GM19452 (cell line): Measurements from ENCODE around the gene STAT4.

ENCODE experiments used
- ATAC-seq: cut with Tn5 transposase; IDR thresholded peaks from one replicate; pipeline ENCODE4 v1.9.1; 2021; ENCODE audit not compliant: unreplicated experiment

STAT4 gene

GRCh38 chr2:191176801-191177438 is 26.1 kb upstream of the STAT4 start:
- ATAC-seq, result no peak

GRCh38 chr2:191176305-191176704 is 25.5 kb upstream of the STAT4 start:
- ATAC-seq, result no peak

GRCh38 chr2:191174442-191174841 is 23.6 kb upstream of the STAT4 start:
- ATAC-seq, result no peak

- no peak for ATAC-seq
These were observed 22.4 kb upstream of the STAT4 start for GRCh38 chr2:191173206-191173605.

- ATAC-seq, result no peak
These were observed 21.0 kb upstream of the STAT4 start for GRCh38 chr2:191171708-191172355.

GRCh38 chr2:191171286-191171685 is 20.5 kb upstream of the STAT4 start:
- no peak for ATAC-seq

- ATAC-seq, result no peak
These were observed 20.0 kb upstream of the STAT4 start for GRCh38 chr2:191170773-191171172.

- no peak for ATAC-seq
These were observed 19.5 kb upstream of the STAT4 start for GRCh38 chr2:191170301-191170636.

GRCh38 chr2:191169456-191170300 is 18.9 kb upstream of the STAT4 start:
- no peak for ATAC-seq

- no peak for ATAC-seq
These were observed 17.0 kb upstream of the STAT4 start for GRCh38 chr2:191167766-191168165.

GRCh38 chr2:191166756-191167445 is 16.1 kb upstream of the STAT4 start:
- ATAC-seq, result no peak

- no peak for ATAC-seq
These were observed 15.4 kb upstream of the STAT4 start for GRCh38 chr2:191166111-191166755.

- ATAC-seq, result peak; percentile 79
These were observed 14.4 kb upstream of the STAT4 start for GRCh38 chr2:191165176-191165643.

- ATAC-seq, result no peak
These were observed 8.0 kb upstream of the STAT4 start for GRCh38 chr2:191158747-191159146.

- ATAC-seq, result no peak
These were observed 7.4 kb upstream of the STAT4 start for GRCh38 chr2:191158193-191158592.

- ATAC-seq, result no peak
These were observed 4.8 kb upstream of the STAT4 start for GRCh38 chr2:191155608-191156071.

GRCh38 chr2:191153716-191154115 is 2.9 kb upstream of the STAT4 start:
- no peak for ATAC-seq

- no peak for ATAC-seq
These were observed 1.9 kb upstream of the STAT4 start for GRCh38 chr2:191152482-191153240.

- ATAC-seq, result no peak
These were observed 537 bp upstream of the STAT4 start for GRCh38 chr2:191151331-191151730.

GRCh38 chr2:191150230-191150599 is 579 bp downstream of the STAT4 start:
- peak; percentile 18 for ATAC-seq
